C4-2B (cell line): ENCODE data around the gene MAN2B1.

ENCODE experiments used
- ZFX ChIP-seq: fragments of 450-650 bp; IDR thresholded peaks from 2 replicates; pipeline ENCODE4 v1.6.1; 2017
- TF ChIP-seq, protein P1 (sequence below): fragments of 450-650 bp; conservative IDR thresholded peaks from 2 replicates; pipeline ENCODE4 v1.5.1; 2017; ENCODE audit warnings: mild to moderate bottlenecking

DNA sequence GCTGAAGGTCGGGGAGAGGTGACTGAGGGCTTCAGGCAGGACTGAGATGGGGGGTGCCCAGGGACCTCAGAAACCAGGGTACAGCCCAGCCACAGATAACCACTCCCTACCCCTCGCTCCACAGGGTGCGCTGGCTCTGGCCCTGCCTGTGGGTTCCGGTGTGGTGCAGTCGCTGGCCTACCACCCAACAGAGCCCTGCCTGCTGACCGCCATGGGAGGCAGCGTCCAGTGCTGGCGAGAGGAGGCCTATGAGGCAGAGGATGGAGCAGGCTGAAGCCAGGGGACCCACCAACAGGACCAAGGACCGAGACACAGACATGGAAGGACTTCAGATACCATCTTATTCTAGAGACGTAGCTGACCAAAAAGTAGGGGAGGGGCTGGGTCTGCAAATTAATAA is 8.9 kb upstream of the MAN2B1 start:
- TF ChIP-seq, protein P1, sequence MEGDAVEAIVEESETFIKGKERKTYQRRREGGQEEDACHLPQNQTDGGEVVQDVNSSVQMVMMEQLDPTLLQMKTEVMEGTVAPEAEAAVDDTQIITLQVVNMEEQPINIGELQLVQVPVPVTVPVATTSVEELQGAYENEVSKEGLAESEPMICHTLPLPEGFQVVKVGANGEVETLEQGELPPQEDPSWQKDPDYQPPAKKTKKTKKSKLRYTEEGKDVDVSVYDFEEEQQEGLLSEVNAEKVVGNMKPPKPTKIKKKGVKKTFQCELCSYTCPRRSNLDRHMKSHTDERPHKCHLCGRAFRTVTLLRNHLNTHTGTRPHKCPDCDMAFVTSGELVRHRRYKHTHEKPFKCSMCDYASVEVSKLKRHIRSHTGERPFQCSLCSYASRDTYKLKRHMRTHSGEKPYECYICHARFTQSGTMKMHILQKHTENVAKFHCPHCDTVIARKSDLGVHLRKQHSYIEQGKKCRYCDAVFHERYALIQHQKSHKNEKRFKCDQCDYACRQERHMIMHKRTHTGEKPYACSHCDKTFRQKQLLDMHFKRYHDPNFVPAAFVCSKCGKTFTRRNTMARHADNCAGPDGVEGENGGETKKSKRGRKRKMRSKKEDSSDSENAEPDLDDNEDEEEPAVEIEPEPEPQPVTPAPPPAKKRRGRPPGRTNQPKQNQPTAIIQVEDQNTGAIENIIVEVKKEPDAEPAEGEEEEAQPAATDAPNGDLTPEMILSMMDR: no peak
- no peak for TF ChIP-seq ZFX
